Fibroblast of lung (primary cell): ENCODE data around the gene PHF14.

ENCODE experiments used
- EZH2 ChIP-seq: IDR thresholded peaks from 2 replicates; pipeline ENCODE4 v1.5.1; 2012; ENCODE audit warnings: low read length, control low read depth, mild to moderate bottlenecking; ENCODE audit errors: missing control alignments
- TF ChIP-seq, protein P1 (sequence below), 2 donors: IDR thresholded peaks in 1 of 2; conservative IDR thresholded peaks in 1 of 2; 1 replicate in 1 of 2; 2 replicates in 1 of 2; pipeline ENCODE4 v1.5.1; 2011 to 2012; ENCODE audit warnings: low read length in 2 of 2, control low read depth in 1 of 2, inconsistent platforms in 1 of 2, low read depth in 1 of 2, mild to moderate bottlenecking in 1 of 2

DNA sequence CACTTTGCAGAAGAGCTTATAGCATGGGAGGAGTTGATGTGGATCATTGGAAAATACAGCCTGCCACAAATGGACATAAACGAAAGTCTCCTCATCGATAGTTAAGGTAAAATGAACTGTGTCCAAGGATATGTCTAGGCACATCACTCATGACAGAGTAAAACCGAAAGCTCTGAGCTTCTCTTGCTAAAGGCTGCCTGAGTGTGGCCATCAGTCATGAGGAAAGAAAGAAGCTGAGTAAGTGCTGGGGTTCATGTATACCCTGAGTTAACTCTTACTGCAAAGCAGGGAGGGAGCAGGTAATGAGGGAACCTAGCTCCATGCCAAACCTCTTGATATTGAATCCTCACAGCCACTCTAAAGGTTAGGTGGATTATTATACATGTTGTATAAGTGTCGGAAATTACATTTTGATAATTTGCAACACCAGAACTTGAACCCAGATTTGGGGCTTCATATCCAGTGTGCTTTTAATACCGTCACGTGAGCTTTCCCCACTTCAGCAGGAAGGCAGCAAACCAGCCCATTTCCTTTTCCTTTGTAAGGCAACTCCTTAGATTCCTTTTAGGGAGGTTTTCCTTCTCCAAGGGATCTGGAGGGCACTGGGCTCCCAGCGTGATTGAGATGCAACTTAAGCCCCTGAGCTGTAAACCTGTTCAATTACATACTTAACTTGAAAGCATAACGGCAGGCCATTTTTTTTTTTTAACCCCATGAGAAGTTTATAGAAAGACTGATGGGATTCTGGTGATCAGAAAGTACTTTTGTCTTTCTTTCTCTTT, 215.0 kb downstream of the PHF14 start:
- TF ChIP-seq, protein P1, sequence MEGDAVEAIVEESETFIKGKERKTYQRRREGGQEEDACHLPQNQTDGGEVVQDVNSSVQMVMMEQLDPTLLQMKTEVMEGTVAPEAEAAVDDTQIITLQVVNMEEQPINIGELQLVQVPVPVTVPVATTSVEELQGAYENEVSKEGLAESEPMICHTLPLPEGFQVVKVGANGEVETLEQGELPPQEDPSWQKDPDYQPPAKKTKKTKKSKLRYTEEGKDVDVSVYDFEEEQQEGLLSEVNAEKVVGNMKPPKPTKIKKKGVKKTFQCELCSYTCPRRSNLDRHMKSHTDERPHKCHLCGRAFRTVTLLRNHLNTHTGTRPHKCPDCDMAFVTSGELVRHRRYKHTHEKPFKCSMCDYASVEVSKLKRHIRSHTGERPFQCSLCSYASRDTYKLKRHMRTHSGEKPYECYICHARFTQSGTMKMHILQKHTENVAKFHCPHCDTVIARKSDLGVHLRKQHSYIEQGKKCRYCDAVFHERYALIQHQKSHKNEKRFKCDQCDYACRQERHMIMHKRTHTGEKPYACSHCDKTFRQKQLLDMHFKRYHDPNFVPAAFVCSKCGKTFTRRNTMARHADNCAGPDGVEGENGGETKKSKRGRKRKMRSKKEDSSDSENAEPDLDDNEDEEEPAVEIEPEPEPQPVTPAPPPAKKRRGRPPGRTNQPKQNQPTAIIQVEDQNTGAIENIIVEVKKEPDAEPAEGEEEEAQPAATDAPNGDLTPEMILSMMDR (conservative IDR thresholded peaks at IDR 0.05 in 1 of 2, IDR thresholded peaks at IDR 0.05 in 1 of 2; ENCODE audit: low read depth in 1 of 2, low read length in 2 of 2) = no peak
- no peak for TF ChIP-seq EZH2
